ENCODE results near the gene FAM219A.

GRCh38 chr9:34458959-34459340 lies 580 bp upstream of the FAM219A start:
- no peak for TF ChIP-seq ZFP3 (CRISPR knock-in tag; IDR thresholded peaks at IDR 0.05)
- TF ChIP-seq, protein P1, sequence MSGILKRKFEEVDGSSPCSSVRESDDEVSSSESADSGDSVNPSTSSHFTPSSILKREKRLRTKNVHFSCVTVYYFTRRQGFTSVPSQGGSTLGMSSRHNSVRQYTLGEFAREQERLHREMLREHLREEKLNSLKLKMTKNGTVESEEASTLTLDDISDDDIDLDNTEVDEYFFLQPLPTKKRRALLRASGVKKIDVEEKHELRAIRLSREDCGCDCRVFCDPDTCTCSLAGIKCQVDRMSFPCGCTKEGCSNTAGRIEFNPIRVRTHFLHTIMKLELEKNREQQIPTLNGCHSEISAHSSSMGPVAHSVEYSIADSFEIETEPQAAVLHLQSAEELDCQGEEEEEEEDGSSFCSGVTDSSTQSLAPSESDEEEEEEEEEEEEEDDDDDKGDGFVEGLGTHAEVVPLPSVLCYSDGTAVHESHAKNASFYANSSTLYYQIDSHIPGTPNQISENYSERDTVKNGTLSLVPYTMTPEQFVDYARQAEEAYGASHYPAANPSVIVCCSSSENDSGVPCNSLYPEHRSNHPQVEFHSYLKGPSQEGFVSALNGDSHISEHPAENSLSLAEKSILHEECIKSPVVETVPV (CRISPR knock-in tag; IDR thresholded peaks at IDR 0.05): no peak
- TF ChIP-seq, protein P2, sequence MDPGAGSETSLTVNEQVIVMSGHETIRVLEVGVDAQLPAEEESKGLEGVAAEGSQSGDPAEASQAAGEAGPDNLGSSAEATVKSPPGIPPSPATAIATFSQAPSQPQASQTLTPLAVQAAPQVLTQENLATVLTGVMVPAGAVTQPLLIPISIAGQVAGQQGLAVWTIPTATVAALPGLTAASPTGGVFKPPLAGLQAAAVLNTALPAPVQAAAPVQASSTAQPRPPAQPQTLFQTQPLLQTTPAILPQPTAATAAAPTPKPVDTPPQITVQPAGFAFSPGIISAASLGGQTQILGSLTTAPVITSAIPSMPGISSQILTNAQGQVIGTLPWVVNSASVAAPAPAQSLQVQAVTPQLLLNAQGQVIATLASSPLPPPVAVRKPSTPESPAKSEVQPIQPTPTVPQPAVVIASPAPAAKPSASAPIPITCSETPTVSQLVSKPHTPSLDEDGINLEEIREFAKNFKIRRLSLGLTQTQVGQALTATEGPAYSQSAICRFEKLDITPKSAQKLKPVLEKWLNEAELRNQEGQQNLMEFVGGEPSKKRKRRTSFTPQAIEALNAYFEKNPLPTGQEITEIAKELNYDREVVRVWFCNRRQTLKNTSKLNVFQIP (CRISPR knock-in tag; IDR thresholded peaks at IDR 0.05; ENCODE audit: borderline replicate concordance, low read depth): no peak
- no peak for TF ChIP-seq TCF4 (CRISPR knock-in tag; IDR thresholded peaks at IDR 0.05; ENCODE audit: borderline replicate concordance)
- no peak for TF ChIP-seq ESRRG (CRISPR knock-in tag; IDR thresholded peaks at IDR 0.05)
- TF ChIP-seq PATZ1 (CRISPR knock-in tag; IDR thresholded peaks at IDR 0.05; ENCODE audit: borderline replicate concordance): no peak
- TF ChIP-seq RARB (CRISPR knock-in tag; IDR thresholded peaks at IDR 0.05): no peak
- TF ChIP-seq ZNF70 (CRISPR knock-in tag; IDR thresholded peaks at IDR 0.05): no peak
- no peak for TF ChIP-seq ARNTL (CRISPR knock-in tag; IDR thresholded peaks at IDR 0.05; ENCODE audit: borderline replicate concordance, low read depth)
- TF ChIP-seq ISL1 (CRISPR knock-in tag; IDR thresholded peaks at IDR 0.05): no peak
- no peak for TF ChIP-seq ZC3H10 (CRISPR knock-in tag; IDR thresholded peaks at IDR 0.05)
- TF ChIP-seq SNAI2 (CRISPR knock-in tag; IDR thresholded peaks at IDR 0.05): no peak

All from SK-N-SH treated with all-trans-retinoic acid at 6 μM for 48 hours (cell line).